Stimulated activated CD8-positive, alpha-beta memory T cell treated with anti-CD3 and anti-CD28 coated beads, Interleukin-15, amount 100 ng/mL, for 24 hours (primary cell): ENCODE measurements around the gene CDC27.
"Not testable (repeated sequence)": the region's sequence is repeated elsewhere in the genome, so short reads cannot be mapped to it uniquely, and the experiment has no call there.

Experiments
- DNase-seq: peaks from one replicate; pipeline ENCODE4 v3.0.0-alpha.2; 2020; ENCODE audit warnings: low read depth

The CDC27 gene

DNA sequence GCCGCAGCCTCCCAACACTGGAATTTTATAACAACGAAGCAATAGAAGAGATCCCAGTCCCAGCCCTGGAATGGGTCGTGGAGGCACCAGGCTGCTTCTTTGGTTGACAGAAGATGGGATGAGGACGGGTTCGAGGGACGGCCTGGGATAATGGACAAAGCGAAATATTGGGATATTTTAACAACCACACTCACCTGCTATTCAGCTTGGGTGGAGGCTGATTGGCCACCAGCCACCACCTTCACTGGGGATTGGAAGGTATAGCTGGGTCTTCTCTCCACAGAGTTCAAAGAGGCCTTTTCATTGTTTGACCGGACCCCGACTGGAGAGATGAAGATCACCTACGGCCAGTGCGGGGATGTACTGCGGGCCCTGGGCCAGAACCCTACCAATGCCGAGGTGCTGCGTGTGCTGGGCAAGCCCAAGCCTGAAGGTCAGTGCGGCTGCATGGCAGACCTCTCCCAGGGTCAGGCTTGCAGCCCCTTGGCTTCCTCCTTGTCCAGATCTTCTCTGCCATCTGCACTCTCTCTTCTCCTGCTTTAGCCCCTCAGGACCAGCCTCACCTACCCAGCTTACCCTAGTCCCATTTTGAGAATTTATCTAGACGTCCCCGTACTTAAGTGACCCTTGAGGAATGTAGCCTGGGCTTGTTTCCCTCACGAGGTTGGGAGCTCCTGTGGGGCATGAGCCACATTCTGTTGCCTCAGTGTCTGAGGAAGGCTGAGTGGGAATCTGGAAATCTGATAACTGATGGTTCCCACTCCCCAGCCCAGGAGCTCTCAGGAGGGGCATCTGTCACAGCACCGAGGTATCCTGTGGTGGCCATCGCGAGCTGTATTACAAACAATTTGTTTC, 30.8 kb upstream of the CDC27 start:
- no peak for DNase-seq

DNA sequence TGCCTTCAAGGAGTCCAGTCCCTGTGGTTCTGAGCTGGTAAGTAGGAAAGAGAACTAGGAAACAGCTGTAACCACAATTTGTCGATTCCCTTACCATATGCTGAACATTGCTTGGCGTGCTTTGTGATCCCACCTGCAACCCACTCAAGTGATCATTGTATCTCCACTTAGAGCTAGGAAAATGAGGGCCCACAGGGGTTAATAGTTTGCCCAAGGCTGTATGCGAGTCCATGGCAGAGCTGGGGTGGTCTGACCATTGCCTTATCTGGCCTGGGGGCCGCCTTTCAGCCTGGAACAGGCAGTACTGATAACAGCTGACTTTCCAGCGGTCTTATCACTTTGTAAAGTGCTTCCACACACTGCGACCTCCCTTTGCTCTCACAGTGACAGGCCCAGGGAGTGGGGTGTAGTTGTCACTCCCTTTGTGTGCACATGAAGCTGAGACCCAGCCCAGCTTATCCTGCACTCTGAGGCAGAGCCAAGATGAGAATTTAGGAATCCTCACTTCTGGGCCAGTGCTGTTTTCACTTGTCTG, 29.9 kb upstream of the CDC27 start:
- no peak for DNase-seq

DNA sequence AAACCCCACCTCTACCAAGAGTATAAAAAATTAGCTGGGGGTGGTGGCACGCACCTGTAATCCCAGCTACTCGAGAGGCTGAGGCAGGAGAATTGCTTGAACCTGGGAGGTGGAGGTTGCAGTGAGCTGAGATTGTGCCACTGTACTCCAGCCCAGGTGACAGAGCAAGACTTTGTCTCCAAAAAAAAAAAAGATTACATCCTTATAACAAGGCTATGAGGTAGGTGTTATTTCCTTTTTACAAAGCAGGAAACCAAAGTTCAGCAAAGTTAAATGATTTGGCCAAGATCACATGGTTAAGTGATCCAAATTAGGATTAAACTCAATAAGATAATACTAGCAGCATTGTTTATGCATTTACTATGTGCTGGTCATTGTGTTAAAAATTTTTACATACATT, 28.2 kb upstream of the CDC27 start:
- not testable (repeated sequence) for DNase-seq

DNA sequence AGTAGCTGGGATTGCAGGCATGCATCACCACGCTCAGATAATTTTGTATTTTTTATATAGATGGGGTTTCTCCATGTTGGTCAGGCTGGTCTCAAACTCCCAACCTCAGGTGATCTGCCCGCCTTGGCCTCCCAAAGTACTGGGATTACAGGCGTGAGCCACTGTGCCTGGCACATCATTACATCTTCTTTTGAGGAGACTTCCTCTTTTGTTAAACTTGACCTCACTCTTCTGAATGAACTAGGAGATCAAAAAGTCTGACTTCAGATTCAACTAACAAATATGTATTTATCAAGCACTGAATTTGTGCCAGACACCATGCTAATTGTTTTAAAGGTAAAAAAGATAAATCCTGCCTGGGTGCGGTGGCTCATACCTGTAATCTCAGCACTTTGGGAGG, 27.7 kb upstream of the CDC27 start:
- not testable (repeated sequence) for DNase-seq

DNA sequence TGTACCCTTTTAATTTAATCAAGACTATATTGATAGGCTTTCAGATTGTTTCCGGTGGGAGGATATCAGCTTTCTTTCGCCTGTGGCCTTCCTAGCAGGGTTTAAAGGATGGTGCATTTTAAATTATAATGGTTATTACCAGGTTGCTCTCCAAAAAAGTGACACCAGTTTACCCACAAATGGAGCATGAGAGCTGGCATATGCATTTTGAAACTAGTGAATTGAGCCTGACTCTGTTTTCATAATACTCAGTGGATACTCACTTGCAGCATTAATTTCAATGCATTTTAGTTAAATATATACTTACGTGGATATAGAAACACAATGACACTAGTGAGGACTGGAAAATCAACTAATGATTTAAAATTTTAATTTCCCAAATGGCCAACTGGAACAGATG, 25.8 kb upstream of the CDC27 start:
- DNase-seq, result no peak

DNA sequence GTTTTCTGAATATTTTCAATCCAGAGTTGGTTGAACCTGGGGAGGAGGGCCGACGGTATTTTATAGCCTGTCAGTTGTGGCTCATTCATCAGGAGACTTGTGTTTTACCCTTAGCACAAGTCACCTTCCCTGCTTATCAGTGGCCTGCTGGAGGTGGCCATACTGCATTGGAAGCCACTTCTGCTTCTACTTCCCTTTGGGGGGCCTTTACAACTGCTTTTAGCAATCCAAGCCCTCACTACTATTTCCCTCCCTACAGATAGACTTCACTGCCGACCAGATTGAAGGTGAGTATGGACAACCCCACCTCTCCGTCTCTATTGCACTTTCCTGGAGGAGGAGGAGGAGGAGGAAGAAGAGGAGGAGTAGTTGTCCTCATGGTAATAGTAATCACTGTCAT, 24.4 kb upstream of the CDC27 start:
- no peak for DNase-seq

DNA sequence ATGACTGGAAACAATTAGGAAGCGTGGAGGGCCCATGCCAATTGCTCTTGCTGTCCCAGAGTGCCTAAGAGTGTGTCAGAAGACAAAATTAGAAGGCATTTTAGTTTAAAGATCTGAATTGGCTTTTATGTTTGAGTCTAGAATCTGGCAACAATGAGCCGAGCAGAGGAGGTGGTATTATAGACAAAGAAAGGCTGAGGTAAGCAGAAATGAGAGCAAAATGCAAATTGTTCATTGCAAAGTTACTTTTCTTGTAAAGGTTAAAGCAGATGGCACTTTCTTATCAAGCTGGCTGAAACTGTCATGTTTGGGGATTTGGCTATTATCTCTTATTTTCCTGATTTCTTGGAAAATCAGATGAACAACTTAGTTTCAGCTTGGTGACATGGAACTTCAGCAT, 23.4 kb upstream of the CDC27 start:
- DNase-seq, result no peak

DNA sequence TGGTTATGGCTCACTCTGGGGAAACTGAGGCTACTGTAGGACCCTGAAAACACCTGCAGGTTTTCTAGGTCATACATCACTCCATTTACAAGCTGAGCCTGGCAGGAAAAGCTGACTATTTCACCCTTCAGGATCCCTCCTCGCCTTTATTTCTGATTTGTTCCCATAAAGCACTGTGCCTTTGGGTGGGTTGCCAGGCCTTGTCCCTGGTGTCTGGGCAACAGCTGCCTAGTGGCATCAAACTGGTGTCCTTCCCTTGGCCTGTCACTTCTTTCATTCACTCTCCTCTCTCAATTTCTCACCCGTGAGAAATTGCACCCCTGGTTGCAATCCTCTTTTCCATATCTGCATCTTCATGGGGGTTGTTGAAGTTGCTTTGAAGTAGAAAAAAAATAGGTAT, 21.7 kb upstream of the CDC27 start:
- DNase-seq, result no peak

DNA sequence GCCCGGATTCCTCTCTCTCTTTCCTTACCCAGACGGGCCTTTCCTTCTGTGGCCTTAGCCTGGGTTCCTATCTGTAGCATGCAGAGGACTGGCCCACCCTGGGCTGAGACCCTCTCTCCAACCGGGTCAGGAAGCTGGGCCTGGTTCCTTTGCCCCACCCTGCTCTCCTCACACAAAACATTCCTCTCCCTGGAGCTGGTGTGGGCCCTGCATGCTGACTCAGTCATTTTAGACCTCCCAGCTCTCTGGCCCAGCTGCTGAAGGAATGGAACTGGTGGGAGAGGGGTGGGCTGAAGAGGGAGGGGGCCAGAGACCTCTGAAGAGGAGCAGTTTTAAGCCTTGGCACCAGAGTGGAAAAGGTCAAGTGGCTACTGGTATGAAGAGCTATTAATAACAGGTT, 21.0 kb upstream of the CDC27 start:
- DNase-seq, result no peak

DNA sequence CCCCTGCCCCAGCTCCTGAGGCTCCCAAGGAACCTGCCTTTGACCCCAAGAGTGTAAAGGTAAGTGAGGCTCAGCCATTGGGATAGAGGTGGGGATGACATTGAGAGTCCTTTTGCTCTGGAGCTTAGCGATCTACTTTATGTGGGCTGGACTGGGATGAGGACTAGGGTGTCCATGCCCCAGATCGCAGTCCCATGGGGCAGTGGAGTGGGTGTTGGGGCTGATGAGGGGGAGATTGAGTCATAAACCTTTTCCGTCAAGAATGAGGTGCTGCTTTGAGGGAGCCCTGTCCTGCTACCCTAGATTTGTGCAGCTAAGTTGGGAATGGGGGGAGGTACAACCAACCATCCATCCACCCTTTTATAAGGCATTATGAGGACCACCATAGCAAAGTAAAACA, 20.4 kb upstream of the CDC27 start:
- DNase-seq, result no peak

DNA sequence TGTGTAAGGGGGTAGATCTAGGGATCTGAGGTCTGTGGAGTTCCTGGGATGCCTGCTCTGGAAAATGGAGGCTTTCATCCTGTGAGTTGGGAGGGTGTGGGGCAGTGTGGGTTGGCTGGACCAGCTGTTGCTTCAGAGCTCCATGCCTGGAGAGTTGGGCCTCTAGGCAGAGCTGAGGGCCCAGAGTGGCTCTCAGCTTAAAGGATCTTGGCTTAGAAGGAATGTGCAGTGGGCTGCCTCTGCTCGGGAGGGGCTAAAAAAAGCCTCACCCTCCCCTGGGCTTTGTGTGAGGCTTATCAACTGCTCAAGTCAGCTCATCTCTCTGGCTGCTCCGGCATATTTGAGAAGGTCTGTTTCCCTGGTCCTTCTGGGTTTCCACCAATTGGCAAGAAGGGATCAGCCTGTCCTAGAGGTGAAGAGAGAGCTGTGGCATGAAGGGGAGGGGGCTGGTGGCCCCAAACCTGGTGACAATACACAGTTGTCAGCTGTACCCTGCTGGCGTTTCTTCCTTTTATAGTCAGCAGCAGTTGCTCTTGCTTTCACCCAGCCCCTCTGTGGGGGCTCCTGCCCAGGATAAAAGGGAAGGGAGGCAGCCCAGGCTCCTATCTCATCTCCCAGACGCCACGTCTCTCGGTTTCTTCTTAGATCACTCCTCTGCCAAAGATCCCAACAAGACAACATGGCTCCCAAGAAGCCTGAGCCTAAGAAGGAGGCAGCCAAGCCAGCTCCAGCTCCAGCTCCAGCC, 19.8 kb upstream of the CDC27 start, which contains the start of gene MYL4:
Gene MYL4 (plus strand): TSS at position 605 of the 745 bp plus-strand sequence. CDS start 75 bp downstream, at position 680.
- DNase-seq, result no peak

DNA sequence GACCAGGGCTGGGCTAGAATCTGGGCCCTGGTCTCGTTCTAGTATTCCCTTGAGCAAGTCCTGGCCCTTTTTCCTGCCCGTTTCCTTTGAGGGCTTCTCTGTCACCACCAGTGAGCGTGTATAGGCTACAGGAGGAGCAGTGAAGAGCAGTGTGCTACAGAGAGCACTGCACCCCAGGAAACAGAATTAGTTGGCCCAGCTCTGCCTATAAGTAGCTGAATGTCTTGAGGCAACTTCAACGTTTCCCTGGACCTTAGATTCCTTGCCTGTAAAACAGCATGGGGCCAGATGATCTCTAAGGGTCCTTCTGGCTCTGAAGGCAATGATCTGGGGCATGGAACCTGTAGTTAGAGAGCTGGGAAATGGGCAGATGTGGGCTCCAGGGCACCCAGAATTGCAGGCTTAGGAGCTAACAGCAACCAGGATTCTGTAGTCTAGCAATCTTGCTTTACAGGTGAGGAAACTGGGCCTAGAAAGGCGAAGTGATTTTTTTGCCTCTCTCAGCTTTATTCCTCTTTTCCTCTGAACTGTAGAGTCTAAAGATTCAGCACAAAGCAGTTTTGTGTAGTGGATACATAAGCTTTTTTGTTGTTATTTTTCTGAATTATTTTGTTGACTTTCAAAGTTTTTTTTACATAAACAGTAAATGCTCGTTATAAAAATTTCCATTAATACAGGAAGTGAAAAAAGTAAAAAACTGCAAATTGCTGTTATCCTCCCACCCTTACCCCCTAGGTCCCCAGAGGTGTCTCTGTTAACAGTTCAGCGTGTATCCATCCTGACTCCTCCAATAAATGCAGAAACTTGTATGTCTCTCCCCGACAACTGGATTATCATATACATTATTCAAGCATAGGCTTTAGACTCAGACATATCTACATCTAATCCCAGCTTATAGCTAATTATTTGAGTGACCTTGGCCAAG, 18.3 kb upstream of the CDC27 start:
- DNase-seq, result no peak

DNA sequence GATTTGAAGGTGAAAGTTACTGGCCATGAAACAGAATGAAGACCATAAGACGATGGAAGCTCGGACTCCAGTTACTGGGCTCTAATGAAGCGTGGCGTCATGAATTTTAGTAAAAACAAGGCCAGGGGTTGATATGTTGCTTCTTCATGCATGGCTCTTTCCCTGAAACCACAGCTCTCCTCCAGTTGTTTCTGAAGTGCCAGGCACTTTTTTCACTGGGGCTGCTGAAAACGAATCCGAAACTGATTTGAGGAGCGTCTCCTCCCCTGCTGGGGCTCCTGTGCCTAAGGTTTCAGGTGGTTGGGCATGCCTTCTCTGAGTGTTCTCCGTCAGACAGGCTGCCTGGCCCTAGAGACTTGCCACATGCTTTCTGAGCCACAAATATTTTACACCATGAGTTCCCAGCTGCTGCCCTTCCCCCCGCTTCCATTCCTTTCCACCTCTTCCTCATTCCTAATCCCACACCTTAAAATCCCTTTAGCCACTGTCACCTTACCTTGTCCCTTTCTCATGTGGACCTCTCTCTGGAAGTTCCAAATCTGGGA, 16.4 kb upstream of the CDC27 start:
- no peak for DNase-seq

DNA sequence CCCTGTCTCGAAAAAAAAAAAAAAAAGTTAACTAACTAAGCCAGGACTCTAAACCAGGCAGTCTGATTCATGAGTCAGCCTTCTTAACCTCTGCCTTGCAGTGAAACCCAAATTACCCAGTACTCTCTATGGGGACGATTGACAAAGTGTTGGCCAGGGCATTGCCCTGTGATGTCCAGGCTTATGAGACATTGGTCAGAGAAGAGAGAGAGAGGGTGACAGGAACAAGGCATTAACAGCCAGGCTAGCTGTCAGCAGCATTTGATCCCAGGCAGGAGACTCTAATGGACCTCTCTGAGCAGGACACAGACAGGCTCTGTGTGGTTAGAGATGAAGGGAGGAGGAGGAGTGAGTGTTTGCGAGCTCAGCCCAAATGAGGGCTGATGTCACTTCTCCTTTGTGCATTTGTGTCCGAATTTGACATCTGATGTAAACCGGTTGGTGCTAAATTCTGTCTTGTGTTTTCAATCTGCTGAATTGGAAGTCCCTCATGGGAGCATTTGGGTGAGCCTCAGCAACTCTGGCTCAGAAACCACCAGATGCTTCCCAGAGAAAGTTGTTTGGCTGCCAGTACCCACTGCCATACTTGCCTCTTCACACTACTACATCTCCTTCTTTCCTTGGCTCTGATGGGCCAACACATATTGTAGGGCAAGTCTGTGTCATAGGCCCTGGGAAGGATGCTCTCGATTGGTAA, 15.8 kb upstream of the CDC27 start:
- no peak for DNase-seq

DNA sequence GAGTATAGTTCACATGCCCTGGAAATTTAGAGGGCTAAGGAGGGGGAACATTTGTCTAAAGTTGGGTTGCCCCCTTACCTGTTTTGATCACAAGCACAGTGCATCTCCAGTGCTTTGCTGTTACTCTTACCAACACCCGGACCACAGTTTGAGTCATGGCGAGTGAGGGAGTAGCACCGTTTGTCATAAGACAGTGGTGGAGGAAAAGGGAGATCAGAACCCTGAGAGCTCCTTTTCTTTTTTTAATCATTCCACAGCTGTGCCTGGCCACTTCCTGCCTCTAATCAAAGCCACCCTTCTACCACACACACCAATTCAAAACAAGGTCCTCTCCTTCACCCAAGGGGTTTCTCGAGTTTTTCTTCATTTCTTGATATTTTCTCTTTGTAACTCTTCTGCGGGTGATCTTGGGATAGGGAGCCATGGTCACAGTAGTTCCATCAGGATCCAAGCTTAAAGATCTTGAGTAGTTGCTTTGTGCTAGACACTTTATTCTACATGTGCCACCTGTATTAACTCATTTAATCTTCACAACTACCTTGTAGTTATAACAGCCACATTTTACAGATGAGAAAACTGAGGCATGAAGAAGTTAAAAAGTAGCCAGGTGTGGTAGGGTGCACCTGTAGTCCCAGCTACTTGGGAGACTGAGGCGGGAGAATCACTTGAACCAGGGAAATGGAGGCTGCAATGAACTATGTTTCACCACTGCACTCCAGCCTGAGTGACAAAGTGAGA, 15.1 kb upstream of the CDC27 start:
- no peak for DNase-seq

DNA sequence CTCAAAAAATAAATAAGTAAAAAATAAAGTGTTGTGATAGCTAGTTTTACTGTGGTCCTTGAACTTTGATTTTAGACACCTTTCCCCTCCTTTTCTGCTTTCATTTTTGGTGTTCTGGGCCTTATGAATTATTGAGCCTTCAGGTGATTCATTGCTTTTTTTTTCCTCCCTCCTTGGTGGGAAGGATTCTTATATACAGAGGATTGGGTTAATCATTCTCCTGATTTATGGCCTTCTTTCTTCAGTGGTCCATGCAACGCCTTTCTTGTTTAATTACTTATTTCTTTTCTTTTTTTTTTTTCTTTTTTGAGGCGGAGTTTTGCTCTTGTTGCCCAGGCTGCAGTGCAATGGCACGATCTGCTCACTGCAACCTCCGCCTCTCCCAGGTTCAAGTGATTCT, 12.1 kb upstream of the CDC27 start:
- DNase-seq, result no peak

DNA sequence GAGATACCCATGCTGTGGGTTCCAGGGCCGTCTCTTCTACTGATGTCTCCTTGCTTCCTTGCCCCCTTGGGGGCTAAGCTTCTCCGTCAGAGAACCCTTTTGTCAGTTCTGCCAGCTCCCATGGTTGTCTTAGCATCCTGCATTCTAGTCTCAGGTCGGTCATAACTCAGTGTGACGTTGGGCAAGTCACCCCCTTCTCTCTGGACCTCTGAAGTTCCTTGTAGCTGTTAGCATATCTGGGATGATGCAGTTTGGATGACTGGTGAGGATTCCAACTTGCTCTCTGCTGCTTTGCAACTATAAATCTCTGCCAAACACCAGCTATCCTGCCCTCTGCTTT, 11.2 kb upstream of the CDC27 start:
- no peak for DNase-seq

DNA sequence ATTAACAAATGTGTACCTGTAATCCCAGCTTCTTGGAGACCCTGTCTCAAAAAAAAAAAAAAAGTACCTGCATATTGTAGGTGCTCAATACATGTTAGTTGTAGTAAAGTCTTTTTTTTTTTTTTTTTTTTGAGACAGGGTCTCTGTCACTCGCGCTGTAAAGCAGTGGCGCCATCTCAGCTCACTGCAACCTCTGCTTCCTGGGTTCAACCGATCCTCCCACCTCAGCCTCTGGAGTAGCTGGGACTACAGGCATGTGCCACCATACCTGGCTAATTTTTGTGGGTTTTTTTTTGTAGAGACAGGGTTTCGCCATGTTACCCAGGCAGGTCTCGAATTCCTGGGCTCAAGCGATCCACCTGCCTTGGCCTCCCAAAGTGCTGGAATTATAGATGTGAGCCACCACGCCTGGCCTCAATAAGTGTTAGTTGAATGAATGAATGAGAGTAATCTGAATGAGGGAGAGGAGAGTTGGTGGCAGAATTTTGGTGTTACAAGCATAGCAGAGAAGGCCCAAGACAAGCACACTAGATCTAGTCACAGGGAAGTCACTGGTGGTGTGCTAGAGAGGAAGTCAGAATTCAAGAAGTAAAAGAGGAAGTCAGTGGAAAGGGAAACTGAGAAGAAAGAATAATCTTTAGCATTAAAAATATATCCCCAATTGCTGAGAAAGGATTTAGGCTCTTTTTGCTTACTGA, 10.7 kb upstream of the CDC27 start:
- no peak for DNase-seq

DNA sequence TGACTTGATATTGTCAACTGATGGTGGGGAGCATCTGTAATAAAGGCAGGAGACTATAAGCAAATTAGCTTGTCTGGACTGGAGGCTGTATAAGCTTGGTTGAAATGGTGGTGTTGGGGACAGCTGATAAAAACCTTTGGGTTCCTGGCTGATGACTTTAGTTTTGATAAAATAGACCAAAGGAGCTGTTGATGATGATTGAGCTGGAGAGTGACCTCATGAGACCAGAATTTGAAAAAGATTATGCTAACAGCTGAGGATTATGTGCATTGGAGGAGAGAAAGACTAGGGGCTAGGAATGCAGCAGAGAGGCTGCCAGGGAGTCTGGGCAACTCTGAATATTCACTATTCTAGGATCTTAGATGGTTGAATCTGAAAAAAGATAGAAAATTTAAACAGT, 8.7 kb upstream of the CDC27 start:
- DNase-seq, result no peak

DNA sequence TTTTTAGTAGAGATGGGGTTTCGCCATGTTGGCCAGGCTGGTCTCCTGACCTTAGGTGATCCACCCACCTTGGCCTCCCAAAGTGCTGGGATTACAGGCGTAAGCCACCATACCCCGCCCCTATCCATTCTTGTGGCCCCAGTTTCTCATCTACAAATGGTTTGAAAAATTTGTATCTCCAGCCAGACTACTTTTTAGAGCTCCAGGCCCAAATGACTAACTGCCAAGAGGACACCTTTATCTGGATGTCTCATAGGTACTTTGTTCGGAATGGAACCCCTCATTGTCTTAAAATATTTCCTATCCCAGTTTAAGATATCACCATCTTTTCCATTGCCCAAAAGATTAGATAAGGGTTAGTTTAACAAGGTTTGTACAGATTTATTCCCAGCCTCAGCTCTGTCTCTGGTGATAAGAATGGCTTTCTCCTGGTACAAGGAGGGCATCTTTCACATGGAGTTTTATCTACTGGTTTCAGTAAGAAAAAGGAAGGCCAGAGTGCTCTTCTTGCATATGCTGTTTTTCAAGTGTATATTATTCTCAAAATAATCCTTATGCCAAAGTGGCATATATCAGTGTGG, 4.9 kb upstream of the CDC27 start:
- no peak for DNase-seq
